Activated naive CD4-positive, alpha-beta T cell treated with anti-CD3 and anti-CD28 coated beads, Interleukin-2, amount 10 ng/mL, durations not matched to agents 7 days and 5 days (primary cell): ENCODE measurements around the gene ZNF862.

ENCODE experiments used
- CTCF ChIA-PET: fragments of 350-600 bp; sonication (Branson Sonifier 250); formaldehyde crosslinking; loops from one replicate; lab custom pipeline; 2021; ENCODE audit warnings: antibody characterized with exemption; lab: Charles Lee
- DNase-seq: peaks from one replicate; pipeline ENCODE4 v3.0.0-alpha.2; 2020
- H3K27ac Mint-ChIP-seq: one replicate; pipeline ENCODE4 v1.8.0; 2021; ENCODE audit warnings: mild to moderate bottlenecking, moderate library complexity, mixed read lengths
- H3K27me3 Mint-ChIP-seq: one replicate; pipeline ENCODE4 v1.8.0; 2021; ENCODE audit warnings: mild to moderate bottlenecking, mixed read lengths
- H3K36me3 Mint-ChIP-seq: one replicate; pipeline ENCODE4 v1.8.0; 2021; ENCODE audit warnings: mixed read lengths
- H3K4me1 Mint-ChIP-seq: one replicate; pipeline ENCODE4 v1.8.0; 2021; ENCODE audit warnings: mixed read lengths
- H3K4me3 Mint-ChIP-seq: one replicate; pipeline ENCODE4 v1.8.0; 2021; ENCODE audit warnings: mild to moderate bottlenecking, moderate library complexity, mixed read lengths
- H3K9me3 Mint-ChIP-seq: one replicate; pipeline ENCODE4 v1.8.0; 2021; ENCODE audit warnings: mixed read lengths

ZNF862 gene

GRCh38 chr7:149800169-149800555, 38.0 kb upstream of the ZNF862 start:
- Mint-ChIP-seq H3K4me1 (no peaks in the 10 kb centered on the region), H3K36me3 (no peaks in the 10 kb centered on the region), H3K27me3 (peaks cover under 1% of the 10 kb centered on the region), H3K9me3 (no peaks in the 10 kb centered on the region), H3K27ac (no peak overlapping the region), H3K4me3 (no peak overlapping the region)
- DNase-seq: no peak
- CTCF ChIA-PET: interaction anchor here (0.6 to 3.6 kb wide), 9 partner anchors 8 to 408 kb away, joined by 3 to 22 read pairs (median 4); no protein-coding TSS in a partner anchor

- CTCF ChIA-PET: interaction anchor here (1.0 to 3.6 kb wide), 3 partner anchors 11 to 139 kb away, joined by 3 to 22 read pairs (median 4); no protein-coding TSS in a partner anchor
- Mint-ChIP-seq H3K9me3 (no peaks in the 10 kb centered on the region), H3K4me1 (no peaks in the 10 kb centered on the region), H3K36me3 (no peaks in the 10 kb centered on the region), H3K27me3 (peaks cover 1% of the 10 kb centered on the region), H3K4me3 (no peak overlapping the region), H3K27ac (no peak overlapping the region)
- DNase-seq: no peak
Measured at GRCh38 chr7:149801002-149801566, 37.1 kb upstream of the ZNF862 start.

GRCh38 chr7:149801816-149802215, 36.4 kb upstream of the ZNF862 start:
- H3K27ac Mint-ChIP-seq: no peak overlapping the region
- no peak for DNase-seq
- peaks cover 8% of the 10 kb centered on the region for H3K27me3 Mint-ChIP-seq
- no peaks in the 10 kb centered on the region for H3K9me3 Mint-ChIP-seq
- no peaks in the 10 kb centered on the region for H3K36me3 Mint-ChIP-seq
- H3K4me1 Mint-ChIP-seq: no peaks in the 10 kb centered on the region
- CTCF ChIA-PET: interaction anchor here (0.7 to 1.0 kb wide), 2 partner anchors 59 to 140 kb away, joined by 3 to 4 read pairs; no protein-coding TSS in a partner anchor
- no peak overlapping the region for H3K4me3 Mint-ChIP-seq

- Mint-ChIP-seq H3K27me3 (peaks cover 13% of the 10 kb centered on the region), H3K27ac (no peak overlapping the region), H3K9me3 (no peaks in the 10 kb centered on the region), H3K4me3 (no peak overlapping the region), H3K36me3 (no peaks in the 10 kb centered on the region), H3K4me1 (no peaks in the 10 kb centered on the region)
- no peak for DNase-seq
- CTCF ChIA-PET: interaction anchor here (1.1 kb wide), 1 partner anchor 140 kb away, joined by 3 read pairs; no protein-coding TSS in a partner anchor
Measured at GRCh38 chr7:149802966-149803365, 35.2 kb upstream of the ZNF862 start.

GRCh38 chr7:149803551-149804074, 34.6 kb upstream of the ZNF862 start:
- no peaks in the 10 kb centered on the region for H3K36me3 Mint-ChIP-seq
- H3K27me3 Mint-ChIP-seq: peaks cover 13% of the 10 kb centered on the region
- no peak overlapping the region for H3K27ac Mint-ChIP-seq
- DNase-seq: no peak
- no peaks in the 10 kb centered on the region for H3K4me1 Mint-ChIP-seq
- CTCF ChIA-PET: no interaction called here
- no peaks in the 10 kb centered on the region for H3K9me3 Mint-ChIP-seq
- H3K4me3 Mint-ChIP-seq: no peak overlapping the region

- Mint-ChIP-seq H3K4me3 (no peak overlapping the region), H3K27me3 (peaks cover 14% of the 10 kb centered on the region), H3K4me1 (no peaks in the 10 kb centered on the region), H3K9me3 (no peaks in the 10 kb centered on the region), H3K27ac (no peak overlapping the region), H3K36me3 (no peaks in the 10 kb centered on the region)
- no peak for DNase-seq
- CTCF ChIA-PET: no interaction called here
Measured at GRCh38 chr7:149804106-149804505, 34.1 kb upstream of the ZNF862 start.

GRCh38 chr7:149806726-149807125, 31.4 kb upstream of the ZNF862 start:
- H3K4me1 Mint-ChIP-seq: no peaks in the 10 kb centered on the region
- no peaks in the 10 kb centered on the region for H3K36me3 Mint-ChIP-seq
- no peak overlapping the region for H3K27ac Mint-ChIP-seq
- DNase-seq: no peak
- no peaks in the 10 kb centered on the region for H3K9me3 Mint-ChIP-seq
- CTCF ChIA-PET: interaction anchor here (0.7 to 2.5 kb wide), 9 partner anchors 14 to 165 kb away, joined by 3 to 10 read pairs (median 5); no protein-coding TSS in a partner anchor
- peaks cover 21% of the 10 kb centered on the region for H3K27me3 Mint-ChIP-seq
- H3K4me3 Mint-ChIP-seq: no peak overlapping the region

- no peak for DNase-seq
- Mint-ChIP-seq H3K36me3 (no peaks in the 10 kb centered on the region), H3K27me3 (peaks cover 21% of the 10 kb centered on the region), H3K9me3 (no peaks in the 10 kb centered on the region), H3K27ac (no peak overlapping the region), H3K4me1 (no peaks in the 10 kb centered on the region), H3K4me3 (no peak overlapping the region)
- CTCF ChIA-PET: interaction anchor here (1.0 to 2.5 kb wide), 6 partner anchors 8 to 74 kb away, joined by 3 to 10 read pairs (median 4); no protein-coding TSS in a partner anchor
Measured at GRCh38 chr7:149808311-149808710, 29.9 kb upstream of the ZNF862 start.

GRCh38 chr7:149809215-149809614, 29.0 kb upstream of the ZNF862 start:
- DNase-seq: no peak
- Mint-ChIP-seq H3K4me3 (no peak overlapping the region), H3K27me3 (peaks cover 21% of the 10 kb centered on the region), H3K4me1 (no peaks in the 10 kb centered on the region), H3K36me3 (no peaks in the 10 kb centered on the region), H3K9me3 (no peaks in the 10 kb centered on the region), H3K27ac (no peak overlapping the region)
- CTCF ChIA-PET: interaction anchor here (0.6 to 1.3 kb wide), 4 partner anchors 9 to 175 kb away, joined by 3 to 5 read pairs (median 4); no protein-coding TSS in a partner anchor

- CTCF ChIA-PET: interaction anchor here (1.4 kb wide), 1 partner anchor 14 kb away, joined by 3 read pairs; no protein-coding TSS in a partner anchor
- Mint-ChIP-seq H3K27me3 (peaks cover 18% of the 10 kb centered on the region), H3K4me1 (no peaks in the 10 kb centered on the region), H3K27ac (no peak overlapping the region), H3K4me3 (no peak overlapping the region), H3K36me3 (no peaks in the 10 kb centered on the region), H3K9me3 (no peaks in the 10 kb centered on the region)
- no peak for DNase-seq
Measured at GRCh38 chr7:149811221-149811620, 27.0 kb upstream of the ZNF862 start.

GRCh38 chr7:149811831-149812490, 26.2 kb upstream of the ZNF862 start:
- DNase-seq: no peak
- no peaks in the 10 kb centered on the region for H3K9me3 Mint-ChIP-seq
- CTCF ChIA-PET: interaction anchor here (1.4 kb wide), 1 partner anchor 15 kb away, joined by 3 read pairs; no protein-coding TSS in a partner anchor
- H3K36me3 Mint-ChIP-seq: no peaks in the 10 kb centered on the region
- peaks cover 11% of the 10 kb centered on the region for H3K27me3 Mint-ChIP-seq
- H3K27ac Mint-ChIP-seq: no peak overlapping the region
- H3K4me1 Mint-ChIP-seq: no peaks in the 10 kb centered on the region
- H3K4me3 Mint-ChIP-seq: no peak overlapping the region

GRCh38 chr7:149813254-149814035, 24.7 kb upstream of the ZNF862 start:
- CTCF ChIA-PET: interaction anchor here (1.0 to 1.2 kb wide), 3 partner anchors 8 to 72 kb away, joined by 3 to 4 read pairs (median 3); no protein-coding TSS in a partner anchor
- H3K27ac Mint-ChIP-seq: no peak overlapping the region
- no peaks in the 10 kb centered on the region for H3K9me3 Mint-ChIP-seq
- no peak overlapping the region for H3K4me3 Mint-ChIP-seq
- no peaks in the 10 kb centered on the region for H3K4me1 Mint-ChIP-seq
- H3K27me3 Mint-ChIP-seq: peaks cover 7% of the 10 kb centered on the region
- no peaks in the 10 kb centered on the region for H3K36me3 Mint-ChIP-seq
- no peak for DNase-seq

- CTCF ChIA-PET: interaction anchor here (1.0 to 1.2 kb wide), 2 partner anchors 9 to 14 kb away, joined by 3 to 4 read pairs; no protein-coding TSS in a partner anchor
- Mint-ChIP-seq H3K4me3 (no peak overlapping the region), H3K27ac (no peak overlapping the region)
Measured at GRCh38 chr7:149814494-149814893, 23.7 kb upstream of the ZNF862 start.

GRCh38 chr7:149815121-149815520, 23.1 kb upstream of the ZNF862 start:
- H3K4me1 Mint-ChIP-seq: no peaks in the 10 kb centered on the region
- DNase-seq: no peak
- H3K4me3 Mint-ChIP-seq: no peak overlapping the region
- H3K9me3 Mint-ChIP-seq: no peaks in the 10 kb centered on the region
- no peak overlapping the region for H3K27ac Mint-ChIP-seq
- H3K27me3 Mint-ChIP-seq: no peaks in the 10 kb centered on the region
- no peaks in the 10 kb centered on the region for H3K36me3 Mint-ChIP-seq
- CTCF ChIA-PET: no interaction called here

More at GRCh38 chr7:149814494-149814893, 23.7 kb upstream of the ZNF862 start:
- H3K9me3 Mint-ChIP-seq: no peaks in the 10 kb centered on the region
- H3K27me3 Mint-ChIP-seq: peaks cover 3% of the 10 kb centered on the region
- DNase-seq: no peak
- H3K36me3 Mint-ChIP-seq: no peaks in the 10 kb centered on the region
- H3K4me1 Mint-ChIP-seq: no peaks in the 10 kb centered on the region
